Activated naive CD4-positive, alpha-beta T cell (primary cell): ENCODE measurements around the gene SCAI.
"Not testable (repeated sequence)": the region's sequence is repeated elsewhere in the genome, so short reads cannot be mapped to it uniquely, and the experiment has no call there.

Source experiments
- DNase-seq, 4 experiments: peaks; one replicate each; lab custom pipeline; 2025; lab: John Stamatoyannopoulos, UW

The SCAI gene

GRCh38 chr9:125106285-125106893, 36.9 kb downstream of the SCAI start:
- no peak for DNase-seq

- no peak for DNase-seq
These were observed 39.4 kb downstream of the SCAI start for GRCh38 chr9:125103770-125104460.

- no peak for DNase-seq
These were observed 40.3 kb downstream of the SCAI start for GRCh38 chr9:125103021-125103420.

- no peak for DNase-seq
These were observed 42.5 kb downstream of the SCAI start for GRCh38 chr9:125100822-125101221.

- DNase-seq: no peak
These were observed 43.5 kb downstream of the SCAI start for GRCh38 chr9:125099816-125100215.

GRCh38 chr9:125095821-125096443, 47.4 kb downstream of the SCAI start:
- DNase-seq: no peak

- no peak for DNase-seq
These were observed 52.2 kb downstream of the SCAI start for GRCh38 chr9:125091121-125091520.

GRCh38 chr9:125089331-125089730, 54.0 kb downstream of the SCAI start:
- DNase-seq: no peak

GRCh38 chr9:125088752-125089151, 54.6 kb downstream of the SCAI start:
- DNase-seq: no peak

GRCh38 chr9:125085703-125086477, 57.4 kb downstream of the SCAI start:
- DNase-seq: no peak

- DNase-seq: not testable (repeated sequence)
These were observed 61.1 kb downstream of the SCAI start for GRCh38 chr9:125082197-125082596.

GRCh38 chr9:125080797-125081196, 62.5 kb downstream of the SCAI start:
- not testable (repeated sequence) for DNase-seq

GRCh38 chr9:125079931-125080330, 63.4 kb downstream of the SCAI start:
- no peak for DNase-seq

GRCh38 chr9:125075997-125076396, 67.3 kb downstream of the SCAI start:
- DNase-seq: no peak

- DNase-seq: no peak
These were observed 68.4 kb downstream of the SCAI start for GRCh38 chr9:125074976-125075375.

GRCh38 chr9:125066839-125067619, 76.3 kb downstream of the SCAI start:
- DNase-seq: no peak

GRCh38 chr9:125061391-125061790, 81.9 kb downstream of the SCAI start:
- DNase-seq: no peak

- DNase-seq: no peak
These were observed 93.9 kb downstream of the SCAI start for GRCh38 chr9:125049212-125050049.

GRCh38 chr9:125043631-125044030, 99.7 kb downstream of the SCAI start:
- no peak for DNase-seq

GRCh38 chr9:125043148-125043547, 100.2 kb downstream of the SCAI start:
- no peak for DNase-seq

- no peak for DNase-seq
These were observed 105.2 kb downstream of the SCAI start for GRCh38 chr9:125038166-125038565.
